ENCODE measurements around the gene ADAMTSL3. TPM values are rescaled to one million over a fixed set of nuclear protein-coding genes. Genes with fewer than 3 reads are reported as not detected.

Gene ADAMTSL3
- total and polyA plus RNA-seq, 2 experiments from 2014 or later: 0.61 to 0.87 TPM

DNA sequence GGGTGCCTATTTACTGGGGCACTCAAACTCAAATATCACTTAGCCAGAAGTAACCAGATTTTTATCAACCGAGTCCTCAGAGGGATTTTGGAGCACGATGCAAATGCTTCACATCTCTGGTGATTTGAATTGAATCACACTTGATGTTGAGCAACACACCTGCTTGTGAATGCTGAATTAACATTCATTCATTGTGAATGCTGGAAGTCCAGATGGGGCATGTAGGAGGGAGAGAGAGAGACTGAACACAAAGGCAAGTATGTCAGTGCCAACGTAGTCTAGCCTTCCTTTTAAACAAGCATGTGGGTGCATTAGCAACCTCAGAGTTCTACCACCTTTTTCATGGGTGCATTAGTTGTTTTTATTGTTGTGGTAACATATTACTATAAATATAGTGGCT, 156.2 kb downstream of the ADAMTSL3 start (continued):
- TF ChIP-seq, protein P1, sequence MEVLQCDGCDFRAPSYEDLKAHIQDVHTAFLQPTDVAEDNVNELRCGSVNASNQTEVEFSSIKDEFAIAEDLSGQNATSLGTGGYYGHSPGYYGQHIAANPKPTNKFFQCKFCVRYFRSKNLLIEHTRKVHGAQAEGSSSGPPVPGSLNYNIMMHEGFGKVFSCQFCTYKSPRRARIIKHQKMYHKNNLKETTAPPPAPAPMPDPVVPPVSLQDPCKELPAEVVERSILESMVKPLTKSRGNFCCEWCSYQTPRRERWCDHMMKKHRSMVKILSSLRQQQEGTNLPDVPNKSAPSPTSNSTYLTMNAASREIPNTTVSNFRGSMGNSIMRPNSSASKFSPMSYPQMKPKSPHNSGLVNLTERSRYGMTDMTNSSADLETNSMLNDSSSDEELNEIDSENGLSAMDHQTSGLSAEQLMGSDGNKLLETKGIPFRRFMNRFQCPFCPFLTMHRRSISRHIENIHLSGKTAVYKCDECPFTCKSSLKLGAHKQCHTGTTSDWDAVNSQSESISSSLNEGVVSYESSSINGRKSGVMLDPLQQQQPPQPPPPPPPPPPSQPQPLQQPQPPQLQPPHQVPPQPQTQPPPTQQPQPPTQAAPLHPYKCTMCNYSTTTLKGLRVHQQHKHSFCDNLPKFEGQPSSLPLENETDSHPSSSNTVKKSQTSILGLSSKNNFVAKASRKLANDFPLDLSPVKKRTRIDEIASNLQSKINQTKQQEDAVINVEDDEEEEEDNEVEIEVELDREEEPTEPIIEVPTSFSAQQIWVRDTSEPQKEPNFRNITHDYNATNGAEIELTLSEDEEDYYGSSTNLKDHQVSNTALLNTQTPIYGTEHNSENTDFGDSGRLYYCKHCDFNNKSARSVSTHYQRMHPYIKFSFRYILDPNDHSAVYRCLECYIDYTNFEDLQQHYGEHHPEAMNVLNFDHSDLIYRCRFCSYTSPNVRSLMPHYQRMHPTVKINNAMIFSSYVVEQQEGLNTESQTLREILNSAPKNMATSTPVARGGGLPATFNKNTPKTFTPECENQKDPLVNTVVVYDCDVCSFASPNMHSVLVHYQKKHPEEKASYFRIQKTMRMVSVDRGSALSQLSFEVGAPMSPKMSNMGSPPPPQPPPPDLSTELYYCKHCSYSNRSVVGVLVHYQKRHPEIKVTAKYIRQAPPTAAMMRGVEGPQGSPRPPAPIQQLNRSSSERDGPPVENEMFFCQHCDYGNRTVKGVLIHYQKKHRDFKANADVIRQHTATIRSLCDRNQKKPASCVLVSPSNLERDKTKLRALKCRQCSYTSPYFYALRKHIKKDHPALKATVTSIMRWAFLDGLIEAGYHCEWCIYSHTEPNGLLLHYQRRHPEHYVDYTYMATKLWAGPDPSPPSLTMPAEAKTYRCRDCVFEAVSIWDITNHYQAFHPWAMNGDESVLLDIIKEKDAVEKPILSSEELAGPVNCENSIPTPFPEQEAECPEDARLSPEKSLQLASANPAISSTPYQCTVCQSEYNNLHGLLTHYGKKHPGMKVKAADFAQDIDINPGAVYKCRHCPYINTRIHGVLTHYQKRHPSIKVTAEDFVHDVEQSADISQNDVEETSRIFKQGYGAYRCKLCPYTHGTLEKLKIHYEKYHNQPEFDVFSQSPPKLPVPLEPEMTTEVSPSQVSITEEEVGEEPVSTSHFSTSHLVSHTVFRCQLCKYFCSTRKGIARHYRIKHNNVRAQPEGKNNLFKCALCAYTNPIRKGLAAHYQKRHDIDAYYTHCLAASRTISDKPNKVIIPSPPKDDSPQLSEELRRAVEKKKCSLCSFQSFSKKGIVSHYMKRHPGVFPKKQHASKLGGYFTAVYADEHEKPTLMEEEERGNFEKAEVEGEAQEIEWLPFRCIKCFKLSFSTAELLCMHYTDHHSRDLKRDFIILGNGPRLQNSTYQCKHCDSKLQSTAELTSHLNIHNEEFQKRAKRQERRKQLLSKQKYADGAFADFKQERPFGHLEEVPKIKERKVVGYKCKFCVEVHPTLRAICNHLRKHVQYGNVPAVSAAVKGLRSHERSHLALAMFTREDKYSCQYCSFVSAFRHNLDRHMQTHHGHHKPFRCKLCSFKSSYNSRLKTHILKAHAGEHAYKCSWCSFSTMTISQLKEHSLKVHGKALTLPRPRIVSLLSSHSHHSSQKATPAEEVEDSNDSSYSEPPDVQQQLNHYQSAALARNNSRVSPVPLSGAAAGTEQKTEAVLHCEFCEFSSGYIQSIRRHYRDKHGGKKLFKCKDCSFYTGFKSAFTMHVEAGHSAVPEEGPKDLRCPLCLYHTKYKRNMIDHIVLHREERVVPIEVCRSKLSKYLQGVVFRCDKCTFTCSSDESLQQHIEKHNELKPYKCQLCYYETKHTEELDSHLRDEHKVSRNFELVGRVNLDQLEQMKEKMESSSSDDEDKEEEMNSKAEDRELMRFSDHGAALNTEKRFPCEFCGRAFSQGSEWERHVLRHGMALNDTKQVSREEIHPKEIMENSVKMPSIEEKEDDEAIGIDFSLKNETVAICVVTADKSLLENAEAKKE (CRISPR knock-in tag; IDR thresholded peaks at IDR 0.05): no peak

DNA sequence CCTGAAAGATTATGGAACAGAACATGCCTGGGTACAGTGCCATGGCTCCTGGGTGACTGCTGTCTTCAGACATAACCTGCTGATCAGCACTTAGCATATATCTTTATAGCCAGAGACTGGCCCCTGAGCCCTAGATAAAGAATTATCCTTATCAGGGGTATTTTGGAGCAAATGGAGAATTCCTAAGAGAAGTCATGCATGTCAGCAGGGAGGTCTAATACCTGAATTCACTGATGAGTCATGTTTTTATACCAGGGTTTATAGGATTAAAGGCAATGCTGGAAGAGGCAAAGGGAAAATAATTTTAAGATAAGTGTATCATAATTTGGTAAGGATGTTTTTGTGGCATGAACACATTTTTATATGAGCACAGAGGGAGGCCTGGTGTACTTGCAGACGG, 159.8 kb downstream of the ADAMTSL3 start:
- H3K27me3 Mint-ChIP-seq (ENCODE audit: insufficient read depth, low read depth, poor library complexity): no peaks in the 10 kb centered on the region
- no peak overlapping the region for H3K4me3 Mint-ChIP-seq
- no peak overlapping the region for H3K27ac Mint-ChIP-seq
- Histone ChIP-seq H3K79me2 (replicated peaks; ENCODE audit: insufficient read depth) (no peaks in the 10 kb centered on the region), H3K4me1 (ENCODE audit: insufficient read depth) (no peaks in the 10 kb centered on the region), H3K27ac (ENCODE audit: low read depth) (no peak overlapping the region), H4K20me1 (replicated peaks; ENCODE audit: insufficient read depth) (no peaks in the 10 kb centered on the region), H3K9me2 (ENCODE audit: insufficient read depth) (no peaks in the 10 kb centered on the region), H3K36me3 (ENCODE audit: insufficient read depth) (no peaks in the 10 kb centered on the region), H3K27me3 (ENCODE audit: insufficient read depth) (no peaks in the 10 kb centered on the region), H3K4me2 (no peak overlapping the region), H2AFZ (no peak overlapping the region), H3K4me3 (no peak overlapping the region), H3F3A (replicated peaks; ENCODE audit: low read depth) (no peaks in the 10 kb centered on the region)
- TF ChIP-seq CREB1 (CRISPR knock-in tag; IDR thresholded peaks at IDR 0.05; ENCODE audit: low read depth) (no peak), ZNF331 (CRISPR knock-in tag; IDR thresholded peaks at IDR 0.05; ENCODE audit: low read depth) (no peak)
- H3K36me3 Mint-ChIP-seq (ENCODE audit: low read depth): no peaks in the 10 kb centered on the region
- no peaks in the 10 kb centered on the region for H3K9me3 Mint-ChIP-seq
- DNase-seq (ENCODE audit: low spot score) (no peak), ATAC-seq (no peak)
- H3K4me1 Mint-ChIP-seq: no peaks in the 10 kb centered on the region

DNA sequence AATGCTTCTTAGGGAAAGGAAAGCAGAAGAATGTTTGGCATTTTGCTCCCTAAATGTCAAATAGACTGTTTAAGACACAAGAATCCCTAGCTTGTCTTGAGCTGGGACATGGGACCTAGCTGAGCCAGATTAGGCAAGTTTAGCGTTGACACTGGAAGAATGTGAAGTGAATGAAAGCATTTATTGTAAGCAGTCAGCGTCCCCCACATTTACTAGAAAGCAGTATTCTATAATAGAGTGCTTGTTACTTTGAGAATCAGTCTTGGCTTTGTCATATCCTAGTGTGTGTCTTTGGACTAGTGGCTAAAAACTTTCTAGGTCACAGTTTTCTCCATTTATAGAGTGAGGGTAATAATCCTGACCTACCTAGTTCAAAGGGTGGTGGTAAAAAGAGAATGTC, 161.6 kb downstream of the ADAMTSL3 start:
- H4K20me1 ChIP-seq (replicated peaks; ENCODE audit: insufficient read depth): no peaks in the 10 kb centered on the region
- no peaks in the 10 kb centered on the region for H3K36me3 ChIP-seq (ENCODE audit: insufficient read depth)
- Mint-ChIP-seq H3K9me3 (peaks cover under 1% of the 10 kb centered on the region; the same call in 2 of the 3 replicates), H3K27ac (no peak overlapping the region), H3K27me3 (ENCODE audit: insufficient read depth, low read depth, poor library complexity) (no peaks in the 10 kb centered on the region), H3K4me3 (no peak overlapping the region), H3K4me1 (no peaks in the 10 kb centered on the region), H3K36me3 (ENCODE audit: low read depth) (no peaks in the 10 kb centered on the region)
- no peaks in the 10 kb centered on the region for H3K27me3 ChIP-seq (ENCODE audit: insufficient read depth)
- H3K9me2 ChIP-seq (ENCODE audit: insufficient read depth): no peaks in the 10 kb centered on the region
- no peak overlapping the region for H2AFZ ChIP-seq
- no peak for ATAC-seq
- H3K27ac ChIP-seq (ENCODE audit: low read depth): no peak overlapping the region
- no peaks in the 10 kb centered on the region for H3K4me1 ChIP-seq (ENCODE audit: insufficient read depth)
- H3K4me3 ChIP-seq: no peak overlapping the region
- no peak for DNase-seq (ENCODE audit: low spot score)
- H3K4me2 ChIP-seq: no peak overlapping the region
- no peaks in the 10 kb centered on the region for H3K79me2 ChIP-seq (replicated peaks; ENCODE audit: insufficient read depth)
- no peaks in the 10 kb centered on the region for H3F3A ChIP-seq (replicated peaks; ENCODE audit: low read depth)
- no peak for TF ChIP-seq EZH2phosphoT487 (IDR thresholded peaks at IDR 0.05; ENCODE audit: unreplicated experiment)
- TF ChIP-seq, protein P1 (CRISPR knock-in tag; IDR thresholded peaks at IDR 0.05): no peak
- no peak for TF ChIP-seq POLR2AphosphoS5 (IDR thresholded peaks at IDR 0.05; ENCODE audit: low read depth)
